Activated T-helper 1 cell treated with anti-CD3 and anti-CD28 coated beads, Interleukin-12 subunit alpha, Interleukin-12 subunit beta, Interleukin-2, Interleukin-4 antibody, amounts not matched to agents 30 ng/mL and 10 ng/mL and 1 ng/mL, durations not matched to agents 14 hours and 24 hours and 36 hours (primary cell): ENCODE data around the gene DLG5. TPM values are rescaled to one million over a fixed set of nuclear protein-coding genes. Genes with fewer than 3 reads are reported as not detected.

Experiments used
- DNase-seq: peaks from one replicate; pipeline ENCODE4 v3.0.0; 2021; ENCODE audit warnings: low spot score
- H3K27ac Mint-ChIP-seq: one replicate; pipeline ENCODE4 v1.8.0; 2021; ENCODE audit warnings: mild to moderate bottlenecking, mixed read lengths
- H3K27me3 Mint-ChIP-seq: one replicate; pipeline ENCODE4 v1.8.0; 2022; ENCODE audit warnings: mild to moderate bottlenecking, moderate library complexity, mixed read lengths; ENCODE audit not compliant: insufficient read depth
- H3K36me3 Mint-ChIP-seq: one replicate; pipeline ENCODE4 v1.8.0; 2021; ENCODE audit warnings: low read depth, mixed read lengths
- H3K4me1 Mint-ChIP-seq: one replicate; pipeline ENCODE4 v1.8.0; 2021; ENCODE audit warnings: low read depth, mixed read lengths
- H3K4me3 Mint-ChIP-seq: one replicate; pipeline ENCODE4 v1.8.0; 2021; ENCODE audit warnings: mild to moderate bottlenecking, moderate library complexity, mixed read lengths
- H3K9me3 Mint-ChIP-seq: one replicate; pipeline ENCODE4 v1.8.0; 2021; ENCODE audit warnings: mixed read lengths
- intact Hi-C: fragments of 100-400 bp; cut with micrococcal nuclease; formaldehyde crosslinking; loops from one replicate; pipeline ENCODE4 v1.15.1; 2024
- total RNA-seq: library from RNA; stranded (reverse); gene quantifications from 2 replicates; pipeline ENCODE4 v1.2.3, GENCODE V29; 2022

The DLG5 gene, protein sequence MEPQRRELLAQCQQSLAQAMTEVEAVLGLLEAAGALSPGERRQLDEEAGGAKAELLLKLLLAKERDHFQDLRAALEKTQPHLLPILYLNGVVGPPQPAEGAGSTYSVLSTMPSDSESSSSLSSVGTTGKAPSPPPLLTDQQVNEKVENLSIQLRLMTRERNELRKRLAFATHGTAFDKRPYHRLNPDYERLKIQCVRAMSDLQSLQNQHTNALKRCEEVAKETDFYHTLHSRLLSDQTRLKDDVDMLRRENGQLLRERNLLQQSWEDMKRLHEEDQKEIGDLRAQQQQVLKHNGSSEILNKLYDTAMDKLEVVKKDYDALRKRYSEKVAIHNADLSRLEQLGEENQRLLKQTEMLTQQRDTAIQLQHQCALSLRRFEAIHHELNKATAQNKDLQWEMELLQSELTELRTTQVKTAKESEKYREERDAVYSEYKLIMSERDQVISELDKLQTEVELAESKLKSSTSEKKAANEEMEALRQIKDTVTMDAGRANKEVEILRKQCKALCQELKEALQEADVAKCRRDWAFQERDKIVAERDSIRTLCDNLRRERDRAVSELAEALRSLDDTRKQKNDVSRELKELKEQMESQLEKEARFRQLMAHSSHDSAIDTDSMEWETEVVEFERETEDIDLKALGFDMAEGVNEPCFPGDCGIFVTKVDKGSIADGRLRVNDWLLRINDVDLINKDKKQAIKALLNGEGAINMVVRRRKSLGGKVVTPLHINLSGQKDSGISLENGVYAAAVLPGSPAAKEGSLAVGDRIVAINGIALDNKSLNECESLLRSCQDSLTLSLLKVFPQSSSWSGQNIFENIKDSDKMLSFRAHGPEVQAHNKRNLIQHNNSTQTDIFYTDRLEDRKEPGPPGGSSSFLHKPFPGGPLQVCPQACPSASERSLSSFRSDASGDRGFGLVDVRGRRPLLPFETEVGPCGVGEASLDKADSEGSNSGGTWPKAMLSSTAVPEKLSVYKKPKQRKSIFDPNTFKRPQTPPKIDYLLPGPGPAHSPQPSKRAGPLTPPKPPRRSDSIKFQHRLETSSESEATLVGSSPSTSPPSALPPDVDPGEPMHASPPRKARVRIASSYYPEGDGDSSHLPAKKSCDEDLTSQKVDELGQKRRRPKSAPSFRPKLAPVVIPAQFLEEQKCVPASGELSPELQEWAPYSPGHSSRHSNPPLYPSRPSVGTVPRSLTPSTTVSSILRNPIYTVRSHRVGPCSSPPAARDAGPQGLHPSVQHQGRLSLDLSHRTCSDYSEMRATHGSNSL (N-terminal part only)
- total RNA-seq, result 4.0 and 4.1 TPM in 2 replicates

- H3K4me1 Mint-ChIP-seq, result peaks cover 17% of the 10 kb centered on the region
- no peaks in the 10 kb centered on the region for H3K9me3 Mint-ChIP-seq
- no peaks in the 10 kb centered on the region for H3K36me3 Mint-ChIP-seq
- peak within 1 kb of the TSS; percentile 76 for H3K4me3 Mint-ChIP-seq
- peaks cover 41% of the 10 kb centered on the region for H3K27me3 Mint-ChIP-seq
- intact Hi-C loops, result loop anchor here (1.0 to 5.0 kb wide), 3 partner anchors 51 to 106 kb away; partner anchors contain the start of gene RPS24
- no peak within 1 kb of the TSS for H3K27ac Mint-ChIP-seq
- DNase-seq, result peak; percentile 18
Observed at GRCh38 chr10:77926566-77927401, at the start of gene DLG5. Gene DLG5, minus strand, starts transcription at chr10:77926755. Its CDS starts 235 bp downstream, at chr10:77926520.

DNA sequence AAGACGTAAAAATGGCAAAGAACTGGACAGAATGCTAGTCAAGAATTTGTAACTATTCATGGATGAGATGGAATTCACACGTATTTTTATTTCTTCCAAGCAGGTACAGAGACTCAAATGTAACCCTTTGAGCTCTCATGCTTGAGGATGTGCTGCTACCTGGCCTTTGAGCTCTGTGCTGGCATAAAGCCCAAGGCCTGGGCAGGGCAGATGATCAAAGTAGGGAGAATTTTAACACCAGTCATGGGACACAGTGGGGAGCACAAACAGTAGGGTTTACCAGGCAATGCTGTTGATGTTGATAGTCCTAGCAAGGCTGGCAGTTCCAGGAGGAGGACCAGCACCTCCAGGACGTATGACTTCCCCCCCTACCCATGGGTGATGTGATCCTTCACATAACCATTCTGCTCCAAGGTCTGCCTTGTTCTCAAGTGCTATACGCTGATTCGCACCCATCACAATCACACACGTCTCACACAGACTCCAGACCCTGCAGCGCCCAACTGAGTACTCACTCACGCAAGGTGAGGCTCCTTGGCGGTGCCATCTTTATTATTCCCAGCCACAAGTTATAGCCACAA is 48.6 kb upstream of the DLG5 start:
- peak overlapping the region; percentile 73 for H3K27ac Mint-ChIP-seq
- H3K4me3 Mint-ChIP-seq, result no peak overlapping the region
- H3K36me3 Mint-ChIP-seq, result peaks cover 23% of the 10 kb centered on the region
- no peak for DNase-seq
- no peaks in the 10 kb centered on the region for H3K27me3 Mint-ChIP-seq
- intact Hi-C loops, result loop anchor here (5.0 kb wide), 1 partner anchor 48 kb away; the partner anchor contains the start of gene DLG5
- H3K9me3 Mint-ChIP-seq, result no peaks in the 10 kb centered on the region
- H3K4me1 Mint-ChIP-seq, result peaks cover 10% of the 10 kb centered on the region

- Mint-ChIP-seq H3K27ac (no peak overlapping the region), H3K4me1 (peaks cover 10% of the 10 kb centered on the region), H3K36me3 (peaks cover 17% of the 10 kb centered on the region), H3K4me3 (no peak overlapping the region), H3K27me3 (no peaks in the 10 kb centered on the region), H3K9me3 (no peaks in the 10 kb centered on the region)
- intact Hi-C loops, result loop anchor here (5.0 kb wide), 1 partner anchor 47 kb away; the partner anchor contains the start of gene DLG5
- no peak for DNase-seq
Observed at GRCh38 chr10:77974396-77975074, 48.0 kb upstream of the DLG5 start.

GRCh38 chr10:77973276-77973675 is 46.7 kb upstream of the DLG5 start:
- H3K4me1 Mint-ChIP-seq, result peaks cover 10% of the 10 kb centered on the region
- H3K9me3 Mint-ChIP-seq, result no peaks in the 10 kb centered on the region
- H3K36me3 Mint-ChIP-seq, result peaks cover 12% of the 10 kb centered on the region
- no peak for DNase-seq
- intact Hi-C loops, result no loop called here
- H3K4me3 Mint-ChIP-seq, result no peak overlapping the region
- H3K27ac Mint-ChIP-seq, result no peak overlapping the region
- no peaks in the 10 kb centered on the region for H3K27me3 Mint-ChIP-seq

- H3K27ac Mint-ChIP-seq, result no peak overlapping the region
- H3K36me3 Mint-ChIP-seq, result peaks cover 4% of the 10 kb centered on the region
- no peak overlapping the region for H3K4me3 Mint-ChIP-seq
- intact Hi-C loops, result no loop called here
- no peaks in the 10 kb centered on the region for H3K27me3 Mint-ChIP-seq
- DNase-seq, result no peak
- H3K9me3 Mint-ChIP-seq, result no peaks in the 10 kb centered on the region
- H3K4me1 Mint-ChIP-seq, result peaks cover 10% of the 10 kb centered on the region
Observed at GRCh38 chr10:77972148-77972547, 45.6 kb upstream of the DLG5 start.

- no peak overlapping the region for H3K4me3 Mint-ChIP-seq
- H3K27me3 Mint-ChIP-seq, result no peaks in the 10 kb centered on the region
- H3K36me3 Mint-ChIP-seq, result peaks cover 3% of the 10 kb centered on the region
- no peak overlapping the region for H3K27ac Mint-ChIP-seq
- intact Hi-C loops, result loop anchor here (2.0 kb wide), 1 partner anchor 125 kb away; no protein-coding TSS in a partner anchor
- no peak for DNase-seq
- peaks cover 10% of the 10 kb centered on the region for H3K4me1 Mint-ChIP-seq
- no peaks in the 10 kb centered on the region for H3K9me3 Mint-ChIP-seq
Observed at GRCh38 chr10:77971804-77972144, 45.2 kb upstream of the DLG5 start.

DNA sequence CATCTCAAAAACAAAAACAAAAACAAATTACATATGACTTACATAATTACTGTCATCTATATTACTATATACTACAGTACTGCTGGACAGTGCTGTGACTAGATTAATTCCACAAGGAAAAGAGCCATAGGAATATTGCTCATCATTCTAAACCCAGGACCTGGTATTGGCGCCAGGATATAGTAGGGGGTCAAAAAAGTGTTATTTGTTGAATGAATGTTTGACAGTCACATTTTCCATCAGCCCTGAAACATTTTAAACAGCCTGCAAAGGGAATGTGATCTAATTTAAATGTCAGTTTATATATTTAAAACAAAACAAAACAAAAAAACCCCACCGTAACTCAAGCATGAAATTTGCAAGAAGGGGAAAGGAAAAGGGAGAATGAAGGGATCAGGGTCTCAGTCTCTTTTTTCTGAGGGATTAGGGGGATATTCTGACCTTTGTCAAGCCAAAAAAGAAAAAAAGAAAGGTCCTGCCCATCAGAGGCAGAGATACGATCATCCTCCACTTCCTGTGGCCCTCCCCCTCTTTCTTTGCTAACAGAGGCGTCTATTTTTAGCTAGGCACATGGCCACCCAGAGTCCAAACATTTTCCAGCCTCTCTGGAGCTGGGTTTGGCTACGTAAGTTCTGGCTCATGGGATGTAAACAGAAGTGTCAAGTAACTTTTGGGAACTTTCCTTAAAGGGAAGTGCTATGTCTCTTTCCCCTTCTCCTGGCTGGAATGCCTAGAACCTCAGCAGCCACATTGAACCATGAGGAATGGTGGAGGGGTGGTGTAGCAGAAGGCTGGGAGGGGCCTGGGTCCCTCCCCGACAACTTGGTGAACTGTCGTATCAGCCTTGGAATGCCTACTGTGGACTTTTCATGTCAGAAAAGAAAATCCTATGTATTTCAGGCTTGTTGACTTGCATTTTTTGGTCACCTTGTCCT is 44.6 kb upstream of the DLG5 start:
- no peak for DNase-seq
- no peaks in the 10 kb centered on the region for H3K9me3 Mint-ChIP-seq
- H3K4me1 Mint-ChIP-seq, result peaks cover 10% of the 10 kb centered on the region
- peak overlapping the region; percentile 52 for H3K27ac Mint-ChIP-seq
- H3K4me3 Mint-ChIP-seq, result no peak overlapping the region
- H3K36me3 Mint-ChIP-seq, result peaks cover 3% of the 10 kb centered on the region
- intact Hi-C loops, result loop anchor here (2.0 kb wide), 1 partner anchor 124 kb away; no protein-coding TSS in a partner anchor
- no peaks in the 10 kb centered on the region for H3K27me3 Mint-ChIP-seq

DNA sequence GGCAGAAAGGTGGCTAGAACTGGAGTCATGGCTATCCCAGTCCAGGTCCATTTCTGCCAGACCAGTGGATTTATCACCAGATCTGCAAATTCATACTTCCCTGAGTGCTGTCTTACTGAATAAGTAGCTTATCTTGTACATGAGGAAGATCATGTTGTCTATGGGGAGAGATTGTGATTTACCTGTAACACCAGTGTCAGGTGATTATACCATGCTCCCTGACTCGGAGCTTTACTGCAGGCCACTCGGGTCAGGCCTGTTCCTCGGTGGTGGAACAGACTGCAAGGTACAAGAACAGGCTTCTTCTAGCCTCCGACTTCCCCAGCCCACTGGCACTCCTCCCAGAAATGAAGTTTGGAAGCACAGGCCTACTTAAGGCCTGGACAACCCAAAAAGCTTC is 42.6 kb upstream of the DLG5 start:
- H3K4me1 Mint-ChIP-seq, result peaks cover 10% of the 10 kb centered on the region
- no peak overlapping the region for H3K27ac Mint-ChIP-seq
- no peaks in the 10 kb centered on the region for H3K36me3 Mint-ChIP-seq
- intact Hi-C loops, result no loop called here
- H3K4me3 Mint-ChIP-seq, result no peak overlapping the region
- H3K27me3 Mint-ChIP-seq, result no peaks in the 10 kb centered on the region
- DNase-seq, result no peak
- H3K9me3 Mint-ChIP-seq, result peaks cover 4% of the 10 kb centered on the region

GRCh38 chr10:77967611-77968022 is 41.1 kb upstream of the DLG5 start:
- Mint-ChIP-seq H3K9me3 (peaks cover 4% of the 10 kb centered on the region), H3K36me3 (no peaks in the 10 kb centered on the region), H3K27ac (no peak overlapping the region), H3K4me3 (no peak overlapping the region), H3K27me3 (no peaks in the 10 kb centered on the region), H3K4me1 (peaks cover 10% of the 10 kb centered on the region)
- DNase-seq, result no peak
- intact Hi-C loops, result no loop called here

DNA sequence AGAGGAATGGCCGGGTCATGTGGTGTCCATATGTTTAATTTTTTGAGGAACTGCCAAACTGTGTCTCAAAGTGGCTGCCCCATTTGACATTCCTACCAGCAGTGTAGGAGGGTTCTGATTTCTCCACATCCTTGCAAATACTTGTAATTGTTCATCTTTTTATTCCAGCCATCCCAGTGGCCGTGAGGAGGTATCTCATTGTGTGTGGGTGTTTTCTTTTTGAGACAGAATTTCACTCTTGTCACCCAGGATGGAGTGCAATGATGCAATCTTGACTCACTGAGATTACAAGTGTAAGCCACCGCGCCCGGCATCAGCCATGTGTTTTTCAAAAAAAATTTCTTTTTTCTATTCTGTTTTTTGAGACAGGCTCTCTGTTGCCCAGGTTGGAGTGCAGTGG is 38.7 kb upstream of the DLG5 start:
- H3K27me3 Mint-ChIP-seq, result peaks cover 2% of the 10 kb centered on the region
- H3K4me3 Mint-ChIP-seq, result no peak overlapping the region
- DNase-seq, result no peak
- no peak overlapping the region for H3K27ac Mint-ChIP-seq
- no peaks in the 10 kb centered on the region for H3K4me1 Mint-ChIP-seq
- peaks cover 4% of the 10 kb centered on the region for H3K9me3 Mint-ChIP-seq
- H3K36me3 Mint-ChIP-seq, result no peaks in the 10 kb centered on the region
- intact Hi-C loops, result no loop called here
